Activated CD8-positive, alpha-beta memory T cell treated with anti-CD3 and anti-CD28 coated beads for 24 hours (primary cell): ENCODE measurements around the gene HNMT.
"Not testable (repeated sequence)": the region's sequence is repeated elsewhere in the genome, so short reads cannot be mapped to it uniquely, and the experiment has no call there.

Experiments
- DNase-seq: peaks from one replicate; pipeline ENCODE4 v3.0.0-alpha.2; 2020

Gene HNMT

DNA sequence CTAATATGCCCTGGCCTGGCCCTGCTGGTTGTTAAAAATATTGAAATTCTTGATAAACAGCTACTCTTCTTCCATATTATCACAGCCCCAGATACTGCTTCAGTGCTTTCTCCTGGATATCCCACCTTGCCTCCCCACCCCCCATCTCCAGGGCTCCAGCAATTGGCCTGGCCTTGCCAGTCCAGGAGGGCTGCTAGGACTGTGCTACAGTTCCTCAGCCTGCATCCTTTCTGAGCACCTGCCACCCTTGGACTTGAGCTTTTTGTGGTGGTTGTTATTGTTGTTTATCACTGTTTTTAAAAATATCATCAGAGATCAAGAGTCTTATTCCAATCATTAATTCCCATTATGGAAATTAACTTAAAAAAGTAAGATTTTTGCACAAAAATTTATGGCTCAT lies 13.5 kb downstream of the HNMT start:
- no peak for DNase-seq

DNA sequence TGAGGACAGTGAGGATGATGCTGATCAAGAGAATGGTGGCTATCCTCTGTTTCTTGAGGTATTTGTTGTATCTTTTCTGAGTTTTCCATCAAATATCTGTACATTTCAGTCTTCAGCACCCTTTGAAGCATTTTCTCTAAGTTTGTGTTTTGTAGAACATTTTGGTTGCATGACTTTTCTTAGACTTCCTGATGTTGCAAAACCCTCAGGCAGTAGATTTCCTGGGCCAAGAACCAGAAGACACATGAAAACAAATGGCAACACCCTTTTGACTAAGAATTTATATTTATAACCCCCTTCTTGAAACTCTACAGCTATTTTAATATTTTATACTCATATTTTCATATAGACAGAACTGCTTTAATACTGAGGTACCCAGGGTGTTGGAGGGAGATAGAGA lies 16.2 kb downstream of the HNMT start:
- DNase-seq: no peak

DNA sequence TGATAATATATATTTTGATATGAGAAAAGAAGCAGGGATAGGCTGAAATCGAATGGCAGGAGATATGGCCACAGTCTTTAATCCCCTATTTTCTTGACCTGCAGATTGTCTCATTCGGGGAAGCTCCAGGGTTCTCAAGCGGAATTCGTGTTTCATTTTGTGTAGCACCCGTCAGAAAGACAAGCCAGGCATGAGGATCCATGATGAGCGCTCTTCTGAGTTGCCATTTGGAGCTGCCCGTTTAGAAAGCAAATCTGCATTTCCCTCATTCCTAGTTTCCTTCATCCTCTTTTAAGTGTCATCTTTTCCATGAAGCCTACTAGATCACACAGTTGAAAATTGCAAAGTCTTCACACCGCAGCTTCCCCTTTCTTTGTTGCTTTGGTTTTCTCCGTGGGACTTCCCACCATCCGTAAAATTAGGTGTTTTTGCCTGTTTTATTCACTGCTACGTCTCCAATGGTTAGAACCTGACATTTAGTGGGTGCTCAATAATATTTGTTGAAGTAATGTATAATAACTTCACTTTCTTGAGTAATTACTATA lies 16.9 kb downstream of the HNMT start:
- DNase-seq: no peak

DNA sequence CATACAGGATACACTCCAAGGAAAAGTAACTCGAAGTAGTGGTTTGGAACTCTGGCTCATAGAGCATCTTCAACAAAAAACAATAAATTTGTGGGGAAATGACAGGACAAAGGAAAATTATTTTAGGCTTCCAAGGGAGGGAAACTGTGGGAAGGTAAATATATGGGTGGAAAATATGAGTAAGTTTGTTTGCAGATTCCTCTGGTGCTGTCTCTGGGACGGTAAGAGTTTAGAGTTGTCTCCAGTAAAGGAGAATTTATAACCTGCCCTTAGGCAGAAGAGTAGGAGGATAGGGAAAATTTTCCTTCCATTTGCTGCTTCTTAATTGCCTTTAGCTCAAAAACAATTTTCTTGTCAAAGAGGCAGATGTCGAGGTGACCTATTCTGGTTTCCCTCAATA lies 19.3 kb downstream of the HNMT start:
- no peak for DNase-seq

DNA sequence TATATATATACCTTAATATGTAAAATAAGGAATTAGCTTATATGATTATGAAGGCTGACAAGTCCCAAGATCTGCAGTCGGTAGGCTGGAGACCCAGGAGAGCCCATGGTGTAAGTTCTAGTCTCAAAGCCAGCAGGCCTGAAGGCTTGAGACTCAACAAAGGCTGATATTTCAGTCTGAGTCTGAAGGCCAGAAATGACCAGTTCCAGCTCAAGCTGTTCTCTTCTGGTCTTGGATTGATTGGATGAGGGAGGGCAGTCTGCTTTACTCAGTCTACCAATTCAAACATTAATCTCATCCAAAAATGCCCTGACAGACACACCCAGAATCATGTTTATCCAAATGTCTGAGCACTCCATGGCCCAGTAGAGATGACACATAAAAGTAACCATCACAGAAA lies 22.0 kb downstream of the HNMT start:
- DNase-seq: no peak

DNA sequence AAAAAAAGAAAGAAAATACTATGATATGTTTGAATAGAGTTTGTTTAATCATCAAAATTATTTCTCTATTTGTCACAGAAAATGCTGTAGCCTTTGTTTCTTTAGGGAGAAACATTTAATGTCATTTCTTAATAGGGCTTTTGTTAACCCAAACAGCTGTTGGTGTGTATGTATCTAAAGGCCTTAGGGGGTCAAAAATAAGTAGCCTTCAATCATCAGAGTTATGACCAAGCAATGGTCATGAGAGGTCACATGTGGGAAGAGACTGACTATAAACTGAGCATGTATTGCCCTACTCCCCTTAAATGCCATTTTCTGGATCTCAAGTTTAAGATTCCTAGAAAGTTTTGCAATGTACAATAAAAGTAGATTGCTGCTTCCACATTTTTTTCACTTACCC lies 22.7 kb downstream of the HNMT start:
- DNase-seq: no peak

DNA sequence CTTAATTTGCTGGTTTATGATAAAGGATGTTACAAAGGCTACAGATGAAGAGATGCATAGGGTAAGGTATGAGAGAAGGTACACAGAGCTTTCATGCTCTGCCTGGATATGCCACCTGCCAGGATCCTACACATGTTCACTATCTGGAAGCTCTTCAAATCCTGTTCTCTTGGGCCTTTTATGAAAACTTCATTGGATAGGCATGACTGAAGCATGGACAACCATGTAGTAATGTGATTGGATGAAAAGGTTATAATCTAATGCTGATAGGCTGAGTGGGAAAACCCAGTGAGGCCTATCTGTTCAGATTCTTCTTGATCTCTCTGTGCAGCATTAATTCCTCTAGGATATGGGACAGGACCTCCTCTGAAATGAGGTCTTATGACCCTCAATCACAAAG lies 26.8 kb downstream of the HNMT start:
- DNase-seq: no peak

DNA sequence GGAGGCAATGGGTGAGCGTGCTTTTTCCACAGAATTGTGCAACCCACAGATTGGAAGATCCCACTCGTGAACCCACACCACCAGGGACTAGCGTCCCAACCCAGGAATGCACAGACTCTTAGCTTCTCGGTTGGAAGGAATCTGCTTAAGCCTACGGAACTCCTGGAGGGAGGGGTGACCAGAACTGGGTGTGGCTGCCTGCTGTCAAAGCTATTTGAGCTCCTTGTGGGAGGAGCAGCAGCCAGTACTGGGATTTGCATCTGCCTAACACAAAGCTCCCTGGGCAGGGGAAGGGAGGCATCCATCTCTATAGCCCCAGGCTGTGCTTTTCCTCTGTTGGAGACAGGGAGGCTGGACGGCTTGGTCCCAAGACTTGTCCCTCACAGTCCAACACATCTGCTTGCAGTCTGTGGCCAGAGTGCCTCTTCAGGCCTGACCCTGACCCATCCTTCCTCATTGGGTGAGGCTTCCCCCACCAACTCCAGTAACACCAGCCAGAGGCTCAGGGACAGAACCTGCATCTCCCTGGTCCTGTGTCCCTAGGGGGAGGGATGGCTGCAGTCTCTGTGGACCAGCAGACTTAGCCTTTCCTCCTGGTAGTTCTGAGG lies 27.9 kb downstream of the HNMT start:
- DNase-seq: no peak

DNA sequence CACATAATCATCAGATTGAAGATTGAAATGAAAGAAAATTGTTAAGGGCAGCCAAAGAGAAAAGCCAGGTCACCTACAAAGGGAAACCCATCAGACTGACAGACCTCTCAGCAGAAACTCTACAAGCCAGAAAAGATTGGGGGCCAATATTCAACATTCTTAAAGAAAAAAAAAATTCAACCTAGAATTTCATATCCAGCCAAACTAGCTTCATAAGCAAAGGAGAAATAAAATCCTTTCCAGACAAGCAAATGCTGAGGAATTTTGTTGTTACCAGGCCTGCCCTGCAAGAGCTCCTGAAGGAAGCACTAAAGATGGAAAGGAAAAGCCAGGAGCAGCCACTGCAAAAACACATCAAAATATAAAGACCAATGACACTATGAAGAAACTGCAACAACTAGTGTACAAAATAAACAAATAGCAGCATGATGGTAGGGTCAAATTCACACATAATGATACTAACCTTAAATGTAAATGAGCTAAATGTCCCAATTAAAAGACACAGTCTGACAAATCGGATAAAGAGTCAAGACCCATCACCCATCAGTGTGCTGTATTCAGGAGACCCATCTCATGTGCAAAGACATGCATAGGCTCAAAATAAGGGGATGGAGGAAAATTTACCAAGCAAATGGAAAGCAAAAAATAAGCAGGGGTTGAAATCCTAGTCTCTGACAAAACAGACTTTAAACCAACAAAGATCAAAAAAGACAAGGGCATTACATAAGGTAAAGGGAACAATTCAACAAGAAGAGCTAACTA lies 29.6 kb downstream of the HNMT start:
- DNase-seq: not testable (repeated sequence)

DNA sequence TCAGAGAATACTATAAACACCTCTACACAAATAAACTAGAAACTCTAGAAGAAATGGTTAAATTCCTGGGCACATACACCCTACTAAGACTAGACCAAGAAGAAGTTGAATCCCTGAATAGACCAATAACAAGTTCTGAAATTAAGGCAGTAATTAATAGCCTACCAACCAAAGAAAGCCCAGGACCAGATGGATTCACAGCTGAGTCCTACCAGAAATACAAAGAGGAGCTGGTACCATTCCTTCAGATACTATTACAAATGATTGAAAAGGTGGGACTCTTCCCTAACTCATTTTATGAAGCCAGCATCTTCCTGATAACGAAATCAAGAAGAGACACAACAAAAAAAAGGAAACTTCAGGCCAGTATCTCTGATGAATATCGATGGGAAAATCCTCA lies 31.1 kb downstream of the HNMT start:
- DNase-seq: not testable (repeated sequence)

DNA sequence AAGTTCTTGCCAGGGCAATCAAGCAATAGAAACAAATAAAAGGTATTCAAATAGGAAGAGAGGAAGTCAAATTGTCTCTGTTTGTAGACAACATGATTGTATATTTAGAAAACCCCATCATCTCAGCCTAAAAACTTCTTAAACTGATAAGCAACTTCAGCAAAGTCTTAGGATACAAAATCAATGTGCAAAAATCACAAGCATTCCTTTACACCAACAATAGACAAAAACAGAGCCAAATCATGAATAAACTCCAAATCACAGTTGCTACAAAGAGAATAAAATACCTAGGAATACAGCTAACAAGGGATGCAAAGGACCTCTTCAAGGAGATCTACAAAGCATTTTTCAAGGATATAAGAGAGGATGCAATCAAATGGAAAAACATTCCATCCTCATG lies 31.9 kb downstream of the HNMT start:
- DNase-seq: not testable (repeated sequence)

DNA sequence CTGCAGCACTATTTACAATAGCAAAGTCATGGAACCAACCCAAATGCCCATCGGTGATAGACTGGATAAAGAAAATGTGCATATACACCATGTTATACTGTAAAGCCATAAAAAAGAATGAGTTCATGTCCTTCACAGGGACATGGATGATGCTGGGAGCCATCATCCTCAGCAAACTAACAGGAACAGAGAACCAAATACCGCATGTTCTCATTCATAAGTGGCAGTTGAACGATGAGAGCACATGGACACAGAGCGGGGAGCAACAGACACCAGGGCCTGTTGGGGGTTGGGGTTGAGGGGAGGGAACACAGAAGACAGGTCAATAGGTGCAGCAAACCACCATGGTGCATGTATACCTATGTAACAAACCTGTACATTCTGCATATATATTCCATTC lies 33.5 kb downstream of the HNMT start:
- DNase-seq: no peak

DNA sequence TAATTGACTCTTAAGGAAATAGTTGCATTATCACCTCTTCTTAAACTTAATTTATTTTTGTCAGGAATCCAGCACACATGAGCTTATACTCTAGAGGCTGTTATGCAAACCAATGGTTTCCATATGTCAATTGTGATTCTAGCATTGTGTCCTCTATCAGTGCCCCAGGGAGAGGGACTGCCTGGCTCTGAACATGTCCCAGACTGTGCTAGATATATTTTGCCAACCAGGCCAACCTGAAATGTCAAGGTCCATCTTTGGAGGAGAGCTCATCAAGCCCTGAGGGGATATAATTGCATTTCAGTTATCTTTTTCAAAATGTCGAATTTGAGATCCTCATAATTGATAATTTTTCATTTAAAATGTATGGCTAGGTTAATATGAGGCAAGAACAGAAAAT lies 34.2 kb downstream of the HNMT start:
- DNase-seq: no peak

DNA sequence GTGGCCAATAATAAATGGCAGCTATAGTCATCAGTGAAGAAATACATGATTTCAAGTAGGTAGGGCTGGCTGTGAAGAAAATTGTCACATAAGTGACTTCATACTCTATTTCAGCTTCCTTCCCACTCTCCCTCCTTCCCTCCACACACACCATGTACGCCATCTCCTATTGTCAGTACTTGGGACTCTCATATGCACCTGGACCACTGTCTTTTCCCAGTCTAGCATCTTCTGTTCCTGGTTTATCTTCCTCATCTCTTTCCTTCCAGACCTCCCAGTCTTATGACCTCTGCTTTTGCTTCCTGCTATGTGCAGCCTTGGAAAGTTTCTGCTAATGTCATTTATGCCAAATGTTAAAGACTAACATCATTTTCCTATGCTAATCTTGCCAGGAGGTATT lies 35.0 kb downstream of the HNMT start:
- no peak for DNase-seq

DNA sequence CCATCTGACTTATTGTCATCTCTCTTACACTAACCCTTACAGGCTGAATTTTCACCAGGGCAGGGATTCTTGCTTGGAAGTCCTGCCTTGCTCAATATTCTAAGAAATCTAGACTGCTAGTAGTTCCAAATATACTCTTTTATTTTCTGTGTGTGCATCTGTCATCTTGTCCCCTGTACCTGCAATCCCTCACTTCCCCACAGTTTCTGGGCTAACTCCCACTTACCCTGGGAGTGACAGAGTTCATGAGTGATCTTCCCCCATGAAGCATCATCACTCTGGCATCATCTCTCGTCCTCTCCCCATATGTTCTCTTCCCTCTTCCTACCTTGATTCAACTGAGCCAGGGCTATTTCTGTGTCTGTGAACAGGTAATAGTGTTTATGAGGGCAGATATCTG lies 35.7 kb downstream of the HNMT start:
- DNase-seq: no peak

DNA sequence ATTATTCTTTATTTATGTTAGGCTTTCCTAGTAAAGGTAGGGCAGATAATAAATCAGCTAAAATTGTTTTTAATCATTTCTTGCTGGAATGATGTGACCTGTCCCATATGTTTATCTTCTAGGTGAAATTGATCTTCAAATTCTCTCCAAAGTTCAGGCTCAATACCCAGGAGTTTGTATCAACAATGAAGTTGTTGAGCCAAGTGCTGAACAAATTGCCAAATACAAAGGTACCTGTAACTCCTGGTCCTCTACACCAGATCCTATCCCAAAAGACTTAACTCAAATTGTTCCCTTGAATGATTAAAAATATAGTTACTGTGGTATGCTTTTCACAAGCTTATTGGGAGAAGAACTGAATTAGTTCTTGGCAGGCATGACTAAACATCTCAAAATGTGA lies 36.5 kb downstream of the HNMT start:
- no peak for DNase-seq

DNA sequence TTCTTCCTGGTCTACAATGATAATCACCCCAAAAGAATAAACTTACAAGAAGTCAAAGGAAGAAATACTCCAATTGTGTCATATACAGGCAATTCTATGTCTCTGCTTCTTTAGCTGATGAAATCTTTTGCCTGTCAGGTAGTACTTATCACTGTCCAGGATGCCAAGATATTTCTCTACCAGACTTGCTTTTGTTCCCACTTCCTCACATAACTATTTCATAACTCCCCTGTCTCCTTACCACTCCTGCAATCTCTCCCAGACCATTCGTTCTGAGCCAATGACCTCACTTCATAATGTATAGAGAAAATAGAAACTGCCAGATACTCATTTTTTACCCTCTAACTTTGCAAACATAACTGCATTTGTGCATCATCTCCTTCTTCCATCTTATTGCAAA lies 39.1 kb downstream of the HNMT start:
- no peak for DNase-seq

DNA sequence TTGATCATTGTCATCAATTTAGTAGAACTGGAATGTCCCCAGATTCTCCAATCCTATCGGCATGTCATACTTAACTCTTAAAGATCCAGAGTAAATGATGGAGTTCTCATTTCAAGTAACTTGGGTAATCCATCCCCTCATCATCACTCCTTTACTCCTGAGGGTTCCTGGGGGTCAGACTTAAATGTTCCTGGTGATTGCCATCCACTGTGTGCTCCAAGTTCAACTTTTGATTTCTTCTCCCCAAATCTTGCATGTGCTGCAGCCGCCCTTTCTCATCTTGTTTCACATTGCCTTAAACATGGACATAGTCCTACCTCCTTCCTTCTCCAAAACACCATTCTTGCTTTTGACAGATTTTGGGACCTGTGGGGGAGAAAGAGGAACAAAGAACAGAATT lies 43.2 kb downstream of the HNMT start:
- no peak for DNase-seq

DNA sequence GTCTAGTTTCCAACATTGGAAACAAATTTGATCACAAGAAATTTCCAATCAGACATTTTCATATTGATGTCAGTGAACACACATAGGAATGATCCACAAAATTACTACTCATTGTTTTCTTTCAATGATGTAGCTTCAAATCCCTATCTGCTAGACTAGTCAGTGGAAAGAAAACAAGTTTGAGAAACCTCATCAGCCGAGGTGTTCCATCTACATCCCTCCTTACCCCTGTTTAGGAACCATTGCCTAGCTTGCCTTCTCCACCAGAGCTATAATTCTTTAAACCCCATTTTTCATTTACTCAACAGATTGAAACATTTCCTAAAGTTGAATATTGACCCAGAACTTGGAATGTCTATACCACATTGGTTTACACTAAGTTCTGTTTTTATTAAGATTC lies 45.3 kb downstream of the HNMT start:
- no peak for DNase-seq

DNA sequence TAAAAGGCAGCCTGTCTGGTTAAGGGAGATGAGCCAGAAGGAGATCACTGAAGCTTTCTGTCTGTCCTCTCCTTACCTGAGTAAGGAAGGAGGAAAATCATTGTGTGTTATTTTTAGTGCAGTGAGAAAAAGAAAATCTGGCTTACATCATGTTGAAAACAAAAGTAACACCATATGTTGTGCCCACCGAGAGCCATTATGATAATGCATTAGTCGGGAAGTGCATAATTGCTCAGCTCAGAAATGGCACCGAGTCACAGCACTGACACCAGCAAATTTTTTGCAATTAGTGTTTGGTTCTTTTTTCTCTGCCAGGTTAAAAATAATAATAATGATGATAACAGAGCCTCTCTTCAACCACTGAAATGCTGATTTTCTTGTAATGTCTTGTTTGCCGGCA lies 46.6 kb downstream of the HNMT start:
- DNase-seq: no peak

DNA sequence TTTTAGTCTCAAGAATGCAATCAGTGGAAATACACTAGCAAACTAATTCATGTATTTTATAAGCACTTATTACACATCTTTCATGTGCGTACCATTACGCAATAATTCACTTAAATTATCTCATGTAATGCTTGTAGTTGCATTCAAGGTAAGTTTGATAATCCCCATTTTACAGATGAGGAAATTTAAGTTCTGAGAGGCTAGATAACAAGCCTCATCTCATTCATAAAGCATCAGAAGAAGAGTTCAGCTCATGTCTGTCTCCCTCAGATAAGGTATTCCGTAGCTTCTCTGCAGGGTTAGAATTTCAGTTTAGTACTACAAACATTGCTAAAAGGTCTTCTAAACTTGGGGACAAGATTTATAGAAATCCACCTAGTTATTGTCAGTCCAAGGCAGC lies 47.8 kb downstream of the HNMT start:
- no peak for DNase-seq

DNA sequence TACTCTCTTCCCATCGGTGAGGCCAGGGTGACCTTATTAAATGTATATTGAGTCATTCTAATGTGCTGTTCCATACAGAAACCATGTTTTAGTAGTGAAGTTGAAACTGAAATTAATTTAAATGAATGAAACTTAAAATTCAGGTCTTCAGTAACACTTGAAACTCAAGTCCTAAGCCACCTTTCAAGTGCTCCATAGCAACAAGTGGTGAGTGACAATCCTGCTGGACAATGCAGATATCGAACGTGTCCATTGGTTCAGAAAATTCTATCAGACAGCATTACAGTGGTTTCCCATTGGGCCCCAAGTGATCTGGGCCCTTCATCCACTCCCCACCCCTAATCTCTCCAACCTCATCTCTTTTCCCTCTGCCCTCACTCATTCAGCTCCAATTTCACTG lies 48.7 kb downstream of the HNMT start:
- no peak for DNase-seq

DNA sequence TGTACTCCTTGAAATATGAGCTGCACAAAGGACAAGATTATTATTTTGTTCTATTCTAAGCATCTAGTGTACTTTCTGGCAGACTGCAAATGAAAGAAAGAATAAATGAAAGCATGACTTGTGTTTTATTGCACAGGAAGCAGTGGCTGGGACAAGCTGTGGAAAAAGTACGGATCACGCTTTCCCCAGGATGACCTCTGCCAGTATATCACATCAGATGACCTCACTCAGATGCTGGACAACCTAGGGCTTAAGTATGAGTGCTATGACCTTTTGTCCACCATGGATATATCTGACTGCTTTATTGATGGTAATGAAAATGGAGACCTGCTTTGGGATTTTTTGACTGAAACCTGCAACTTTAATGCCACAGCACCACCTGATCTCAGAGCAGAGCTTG lies 49.4 kb downstream of the HNMT start:
- no peak for DNase-seq

DNA sequence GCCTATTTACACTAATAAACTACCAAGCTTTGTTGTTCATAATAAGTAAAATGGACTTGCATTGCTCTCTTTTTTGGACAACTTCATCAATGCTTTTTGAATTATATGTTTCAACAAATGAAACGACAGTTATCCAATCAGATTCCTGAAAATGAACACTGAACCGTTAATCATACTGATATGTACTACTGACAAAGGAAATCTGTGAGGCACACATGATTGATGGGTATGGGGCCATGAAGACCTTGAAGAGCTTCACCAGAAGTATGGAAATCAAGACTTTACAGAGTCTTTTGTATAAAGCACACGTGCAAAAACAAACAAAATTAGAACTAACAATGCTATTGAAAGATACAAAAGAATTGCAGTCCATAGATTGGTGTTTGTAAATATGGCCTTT lies 51.2 kb downstream of the HNMT start:
- DNase-seq: no peak
